Kidney (tissue), 14 donors: ENCODE measurements around the gene TSC2. TPM values are rescaled to one million over a fixed set of nuclear protein-coding genes. Genes with fewer than 3 reads are reported as not detected.

ENCODE experiments used
- DNase-seq, 5 donors: peaks; one replicate each; pipeline ENCODE4 v3.0.0-alpha.2; 2013 to 2020
- FAIRE-seq: peaks from 2 replicates; lab custom pipeline; 2012; peaks lifted over from hg19 to GRCh38; lab: Jason Lieb, UNC
- H3K27ac ChIP-seq, 2 donors: one replicate each; pipeline ENCODE4 v1.7.0; 2013; ENCODE audit warnings: low read depth in 2 of 2, low read length in 2 of 2, inconsistent platforms in 1 of 2
- H3K27me3 ChIP-seq: one replicate; pipeline ENCODE4 v1.7.1; 2013; ENCODE audit warnings: low read length, inconsistent platforms; ENCODE audit not compliant: control insufficient read depth, insufficient read depth
- H3K36me3 ChIP-seq, 3 donors: one replicate each; pipeline versions ENCODE4 v1.7.0 to v1.7.1; 2013; ENCODE audit warnings: low read length in 3 of 3, control low read depth in 1 of 3, inconsistent platforms in 1 of 3; ENCODE audit not compliant: insufficient read depth in 3 of 3, control insufficient read depth in 2 of 3
- H3K4me1 ChIP-seq, 3 donors: one replicate each; pipeline versions ENCODE4 v1.7.0 to v1.7.1; 2013; ENCODE audit warnings: low read length in 3 of 3, inconsistent platforms in 1 of 3, low read depth in 1 of 3; ENCODE audit not compliant: control insufficient read depth in 2 of 3, insufficient read depth in 2 of 3
- H3K4me3 ChIP-seq, 3 donors: one replicate each; pipeline versions ENCODE4 v1.7.0 to v1.8.1; 2013; ENCODE audit warnings: low read length in 3 of 3, control low read depth in 1 of 3, inconsistent platforms in 1 of 3
- H3K9ac ChIP-seq, 3 donors: one replicate each; pipeline versions ENCODE4 v1.7.0 to v1.7.1; 2013; ENCODE audit warnings: low read length in 3 of 3, control low read depth in 1 of 3, inconsistent platforms in 1 of 3
- H3K9me3 ChIP-seq, 3 donors: one replicate each; pipeline versions ENCODE4 v1.7.0 to v1.7.1; 2013; ENCODE audit warnings: low read length in 3 of 3, control low read depth in 1 of 3, inconsistent platforms in 1 of 3; ENCODE audit not compliant: control insufficient read depth in 2 of 3, insufficient read depth in 1 of 3
- CTCF ChIP-seq: IDR thresholded peaks from 3 replicates; pipeline ENCODE4 v1.5.1; 2012; ENCODE audit warnings: mild to moderate bottlenecking, moderate library complexity, borderline replicate concordance; ENCODE audit not compliant: insufficient read depth; ENCODE audit errors: extremely low read depth
- intact Hi-C: fragments of 100-400 bp; cut with DNase I; formaldehyde crosslinking; loops from one replicate; pipeline ENCODE4 v1.11.1; 2022
- polyA plus RNA-seq: library from polyadenylated mRNA; stranded (reverse); fragments of 350-450 nt; fragmentation: Illumina TruSeq; extraction: RNeasy Lipid Tissue Mini Kit (QIAGEN cat#74804); gene quantifications from one replicate; pipeline ENCODE4 v1.2.3, GENCODE V29; 2014; ENCODE audit warnings: low read depth, low replicate concordance; ENCODE audit not compliant: insufficient read depth
- total RNA-seq: library from RNA; stranded (reverse); fragmentation: NEBNext Ultra II Directional; extraction: Animal tissue kit (Norgen Biotek cat#: 25700); gene quantifications from one replicate; pipeline ENCODE4 v1.2.1, GENCODE V29; 2021
- donor health status: control.
- donor health status: control.
- donor health status: control.
- donor health status: control.
- donor health status: control.
- donor health status: DM: yes; HTN: yes; CAD: no.
- donor health status: Normal renal cell carcinoma (clear cell type).

TSC2 gene
- total and polyA plus RNA-seq, 2 donors from 2014 or later, result 40.0 to 151 TPM

GRCh38 chr16:2037115-2037514 lies 10.7 kb upstream of the TSC2 start:
- no peak overlapping the region for H3K9ac ChIP-seq
- intact Hi-C loops, result no loop called here
- peak overlapping the region in 1 of 3 donors; percentile 9 for H3K4me3 ChIP-seq
- H3K4me1 ChIP-seq, result peaks cover 0 to 50% (median 0%) of the 10 kb centered on the region in 3 donors
- peak in 1 of 5 donors; percentile 48 for DNase-seq
- peaks cover 0 to 4% (median 0%) of the 10 kb centered on the region in 3 donors for H3K36me3 ChIP-seq
- H3K27me3 ChIP-seq, result no peaks in the 10 kb centered on the region
- H3K9me3 ChIP-seq, result no peaks in the 10 kb centered on the region
- no peak for TF ChIP-seq CTCF
- FAIRE-seq, result no peak
- H3K27ac ChIP-seq, result peak overlapping the region in 1 of 2 donors; percentile 63

DNA sequence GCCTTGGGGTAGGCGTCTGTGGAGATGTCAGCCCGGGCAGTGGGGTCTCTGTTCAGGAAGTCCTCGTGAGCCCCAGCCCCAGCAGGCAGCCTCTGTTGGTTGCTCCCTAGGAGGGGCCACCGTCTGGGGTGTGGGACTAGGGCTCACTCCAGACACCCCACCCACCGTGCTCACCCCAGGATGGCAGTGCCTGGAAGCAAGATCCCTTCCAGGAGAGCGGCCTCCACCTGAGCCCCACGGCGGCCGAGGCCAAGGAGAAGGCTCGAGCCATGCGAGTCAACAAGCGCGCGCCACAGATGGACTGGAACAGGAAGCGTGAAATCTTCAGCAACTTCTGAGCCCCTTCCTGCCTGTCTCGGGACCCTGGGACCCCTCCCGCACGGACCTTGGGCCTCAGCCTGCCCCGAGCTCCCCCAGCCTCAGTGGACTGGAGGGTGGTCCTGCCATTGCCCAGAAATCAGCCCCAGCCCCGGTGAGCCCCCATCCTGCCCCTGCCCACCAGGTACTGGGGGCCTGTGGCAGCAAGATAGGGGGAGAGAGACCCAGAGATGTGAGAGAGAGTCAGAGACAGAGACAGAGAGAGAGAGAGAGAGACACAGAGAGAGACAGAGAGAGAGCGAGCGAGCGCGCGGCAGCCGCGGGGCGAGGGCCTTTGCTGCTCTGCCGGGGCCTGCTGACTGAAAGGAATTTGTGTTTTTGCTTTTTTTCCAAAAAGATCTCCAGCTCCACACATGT lies 10.0 kb upstream of the TSC2 start:
- peak overlapping the region; percentile 43 to 63 for H3K27ac ChIP-seq
- peaks cover 0 to 4% (median 0%) of the 10 kb centered on the region in 3 donors for H3K36me3 ChIP-seq
- H3K9me3 ChIP-seq, result no peaks in the 10 kb centered on the region
- H3K9ac ChIP-seq, result no peak overlapping the region
- intact Hi-C loops, result no loop called here
- H3K4me1 ChIP-seq, result peaks cover 0 to 48% (median 0%) of the 10 kb centered on the region in 3 donors
- no peak for TF ChIP-seq CTCF
- H3K27me3 ChIP-seq, result no peaks in the 10 kb centered on the region
- no peak for FAIRE-seq
- peak in 2 of 5 donors; percentile 54 to 77 for DNase-seq
- no peak overlapping the region for H3K4me3 ChIP-seq

- peak overlapping the region; percentile 43 to 53 for H3K27ac ChIP-seq
- TF ChIP-seq CTCF, result no peak
- no peak overlapping the region for H3K4me3 ChIP-seq
- peak in 4 of 5 donors; percentile 65 to 93 (median 80) for DNase-seq
- H3K9me3 ChIP-seq, result no peaks in the 10 kb centered on the region
- FAIRE-seq, result no peak
- H3K27me3 ChIP-seq, result no peaks in the 10 kb centered on the region
- H3K9ac ChIP-seq, result no peak overlapping the region
- H3K36me3 ChIP-seq, result peaks cover 0 to 4% (median 0%) of the 10 kb centered on the region in 3 donors
- H3K4me1 ChIP-seq, result peaks cover 0 to 54% (median 0%) of the 10 kb centered on the region in 3 donors
- intact Hi-C loops, result no loop called here
Measured at GRCh38 chr16:2038382-2039231, 9.2 kb upstream of the TSC2 start.
